Stimulated activated memory B cell treated with anti-CD40 and anti-IgM and Interleukin-4, amounts not matched to agents 10 μg/mL and 1 μg/mL and 100 μg/mL, for 72 hours (primary cell): ENCODE measurements around the gene PIK3CB.
"Not testable (repeated sequence)": the region's sequence is repeated elsewhere in the genome, so short reads cannot be mapped to it uniquely, and the experiment has no call there.

Experiments used
- ATAC-seq: fragments of 150-1000 bp; cut with Tn5 transposase; 2 replicates; pipeline ENCODE4 v1.10.0; 2021
- H3K27ac Mint-ChIP-seq: one replicate; pipeline ENCODE4 v1.8.0; 2022; ENCODE audit warnings: mild to moderate bottlenecking, mixed read lengths
- H3K27me3 Mint-ChIP-seq: one replicate; pipeline ENCODE4 v1.8.0; 2022; ENCODE audit warnings: mixed read lengths
- H3K36me3 Mint-ChIP-seq: one replicate; pipeline ENCODE4 v1.8.0; 2022; ENCODE audit warnings: mixed read lengths
- H3K4me1 Mint-ChIP-seq: one replicate; pipeline ENCODE4 v1.8.0; 2022; ENCODE audit warnings: mixed read lengths
- H3K4me3 Mint-ChIP-seq: one replicate; pipeline ENCODE4 v1.8.0; 2022; ENCODE audit warnings: mild to moderate bottlenecking, moderate library complexity, mixed read lengths
- H3K9me3 Mint-ChIP-seq: one replicate; pipeline ENCODE4 v1.8.0; 2022; ENCODE audit warnings: mixed read lengths

The PIK3CB gene

DNA sequence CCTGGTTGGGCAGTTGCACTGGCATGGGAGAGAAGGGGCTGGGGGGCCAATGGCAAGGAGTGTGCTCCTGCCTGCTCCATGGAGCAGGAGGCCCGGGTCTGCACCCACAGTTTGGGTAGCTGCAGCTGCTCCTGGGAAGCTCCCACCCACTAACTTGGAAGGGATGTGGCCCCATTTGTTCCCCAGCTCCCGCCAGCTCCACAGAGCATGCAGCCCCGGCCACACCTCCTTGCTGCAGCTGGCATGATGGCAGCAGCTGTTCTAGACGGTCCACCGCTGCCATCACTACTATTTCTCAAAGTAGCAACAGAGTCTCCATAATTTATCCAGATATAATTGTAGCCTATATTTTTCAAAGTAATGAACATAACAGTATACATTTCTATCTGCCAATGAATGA, 65.8 kb downstream of the PIK3CB start:
- H3K4me3 Mint-ChIP-seq: no peak overlapping the region
- no peaks in the 10 kb centered on the region for H3K9me3 Mint-ChIP-seq
- H3K36me3 Mint-ChIP-seq: peaks cover 46% of the 10 kb centered on the region
- no peaks in the 10 kb centered on the region for H3K27me3 Mint-ChIP-seq
- no peak for ATAC-seq
- H3K4me1 Mint-ChIP-seq: no peaks in the 10 kb centered on the region
- no peak overlapping the region for H3K27ac Mint-ChIP-seq

- H3K36me3 Mint-ChIP-seq: peaks cover 40% of the 10 kb centered on the region
- no peaks in the 10 kb centered on the region for H3K27me3 Mint-ChIP-seq
- H3K4me3 Mint-ChIP-seq: no peak overlapping the region
- no peaks in the 10 kb centered on the region for H3K4me1 Mint-ChIP-seq
- no peak for ATAC-seq
- no peaks in the 10 kb centered on the region for H3K9me3 Mint-ChIP-seq
- no peak overlapping the region for H3K27ac Mint-ChIP-seq
These were observed 66.6 kb downstream of the PIK3CB start for GRCh38 chr3:138768125-138768524.

GRCh38 chr3:138767498-138768104, 67.1 kb downstream of the PIK3CB start:
- ATAC-seq: no peak
- Mint-ChIP-seq H3K27me3 (no peaks in the 10 kb centered on the region), H3K4me3 (no peak overlapping the region), H3K27ac (no peak overlapping the region), H3K9me3 (no peaks in the 10 kb centered on the region), H3K4me1 (no peaks in the 10 kb centered on the region), H3K36me3 (peaks cover 40% of the 10 kb centered on the region)

GRCh38 chr3:138761002-138761401, 73.7 kb downstream of the PIK3CB start:
- Mint-ChIP-seq H3K4me3 (no peak overlapping the region), H3K27me3 (no peaks in the 10 kb centered on the region), H3K36me3 (peaks cover 41% of the 10 kb centered on the region), H3K27ac (peak overlapping the region; percentile 22), H3K9me3 (no peaks in the 10 kb centered on the region), H3K4me1 (peaks cover 6% of the 10 kb centered on the region)
- no peak for ATAC-seq

- H3K9me3 Mint-ChIP-seq: no peaks in the 10 kb centered on the region
These were observed 86.5 kb downstream of the PIK3CB start for GRCh38 chr3:138748190-138748589.

GRCh38 chr3:138747225-138747624, 87.5 kb downstream of the PIK3CB start:
- no peak for ATAC-seq
- Mint-ChIP-seq H3K27ac (no peak overlapping the region), H3K36me3 (peaks cover 24% of the 10 kb centered on the region), H3K4me3 (no peak overlapping the region), H3K9me3 (no peaks in the 10 kb centered on the region), H3K27me3 (no peaks in the 10 kb centered on the region), H3K4me1 (no peaks in the 10 kb centered on the region)

More at GRCh38 chr3:138748190-138748589, 86.5 kb downstream of the PIK3CB start:
- peaks cover 28% of the 10 kb centered on the region for H3K36me3 Mint-ChIP-seq
- no peaks in the 10 kb centered on the region for H3K27me3 Mint-ChIP-seq
- no peak for ATAC-seq
- no peak overlapping the region for H3K27ac Mint-ChIP-seq
- no peaks in the 10 kb centered on the region for H3K4me1 Mint-ChIP-seq
- H3K4me3 Mint-ChIP-seq: no peak overlapping the region

DNA sequence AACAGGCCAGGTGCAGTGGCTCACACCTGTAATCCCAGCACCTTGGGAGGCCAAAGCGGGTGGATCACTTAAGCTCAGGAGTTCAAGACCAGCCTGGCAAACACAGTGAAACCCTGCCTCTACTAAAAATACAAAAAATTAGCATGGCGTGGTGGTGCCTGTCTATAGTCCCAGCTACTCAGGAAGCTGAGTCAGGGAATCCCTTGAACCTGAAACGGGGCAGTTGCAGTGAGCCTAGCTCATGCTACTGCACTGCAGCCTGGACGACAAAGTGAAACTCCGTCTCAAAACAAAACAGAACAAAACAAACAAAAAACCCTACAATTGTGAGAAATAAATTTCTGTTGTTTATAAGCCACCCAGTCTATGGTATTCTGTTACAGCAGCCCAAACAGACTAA, 94.7 kb downstream of the PIK3CB start:
- Mint-ChIP-seq H3K36me3 (peaks cover 31% of the 10 kb centered on the region), H3K27me3 (no peaks in the 10 kb centered on the region), H3K27ac (no peak overlapping the region), H3K9me3 (no peaks in the 10 kb centered on the region), H3K4me3 (no peak overlapping the region), H3K4me1 (no peaks in the 10 kb centered on the region)
- ATAC-seq: no peak

DNA sequence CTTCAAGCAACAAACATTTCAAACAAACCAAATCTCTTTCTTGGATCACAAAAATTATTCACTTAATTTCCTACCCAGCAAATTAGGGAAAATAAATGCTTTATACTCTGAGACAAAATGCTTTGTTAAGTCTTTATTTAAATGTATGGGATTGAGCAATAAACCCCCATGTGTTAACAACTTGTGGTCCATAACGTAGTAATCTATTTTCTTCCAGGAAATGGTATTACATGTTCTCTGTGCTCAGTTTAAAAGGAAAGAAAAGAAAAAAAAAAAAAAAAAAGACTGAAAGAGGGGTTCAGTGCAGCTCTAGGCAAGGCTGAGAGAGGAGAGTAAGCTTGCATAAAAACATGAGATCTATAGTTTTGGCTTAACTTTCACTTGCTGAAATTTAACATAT, 102.3 kb downstream of the PIK3CB start:
- no peaks in the 10 kb centered on the region for H3K9me3 Mint-ChIP-seq
- H3K27ac Mint-ChIP-seq: no peak overlapping the region
- no peaks in the 10 kb centered on the region for H3K4me1 Mint-ChIP-seq
- no peak overlapping the region for H3K4me3 Mint-ChIP-seq
- no peak for ATAC-seq
- peaks cover 34% of the 10 kb centered on the region for H3K36me3 Mint-ChIP-seq
- no peaks in the 10 kb centered on the region for H3K27me3 Mint-ChIP-seq

GRCh38 chr3:138726946-138727730, 107.6 kb downstream of the PIK3CB start:
- peaks cover 37% of the 10 kb centered on the region for H3K36me3 Mint-ChIP-seq
- no peak for ATAC-seq
- no peaks in the 10 kb centered on the region for H3K9me3 Mint-ChIP-seq
- no peak overlapping the region for H3K27ac Mint-ChIP-seq
- no peaks in the 10 kb centered on the region for H3K27me3 Mint-ChIP-seq
- H3K4me1 Mint-ChIP-seq: peaks cover 15% of the 10 kb centered on the region
- H3K4me3 Mint-ChIP-seq: no peak overlapping the region

- H3K27ac Mint-ChIP-seq, H3K9me3 Mint-ChIP-seq, H3K4me3 Mint-ChIP-seq, ATAC-seq, H3K27me3 Mint-ChIP-seq: not testable (repeated sequence)
- peaks cover 15% of the 10 kb centered on the region for H3K4me1 Mint-ChIP-seq
- peaks cover 31% of the 10 kb centered on the region for H3K36me3 Mint-ChIP-seq
These were observed 108.7 kb downstream of the PIK3CB start for GRCh38 chr3:138726042-138726441.

GRCh38 chr3:138725116-138725515, 109.6 kb downstream of the PIK3CB start:
- H3K27me3 Mint-ChIP-seq: no peaks in the 10 kb centered on the region
- H3K27ac Mint-ChIP-seq: no peak overlapping the region
- no peak for ATAC-seq
- no peaks in the 10 kb centered on the region for H3K9me3 Mint-ChIP-seq
- H3K4me3 Mint-ChIP-seq: no peak overlapping the region
- peaks cover 15% of the 10 kb centered on the region for H3K4me1 Mint-ChIP-seq
- H3K36me3 Mint-ChIP-seq: peaks cover 31% of the 10 kb centered on the region

GRCh38 chr3:138724443-138724842, 110.3 kb downstream of the PIK3CB start:
- H3K27ac Mint-ChIP-seq: no peak overlapping the region
- ATAC-seq: no peak
- H3K27me3 Mint-ChIP-seq: no peaks in the 10 kb centered on the region
- H3K36me3 Mint-ChIP-seq: peaks cover 31% of the 10 kb centered on the region
- no peaks in the 10 kb centered on the region for H3K9me3 Mint-ChIP-seq
- peaks cover 15% of the 10 kb centered on the region for H3K4me1 Mint-ChIP-seq
- no peak overlapping the region for H3K4me3 Mint-ChIP-seq

DNA sequence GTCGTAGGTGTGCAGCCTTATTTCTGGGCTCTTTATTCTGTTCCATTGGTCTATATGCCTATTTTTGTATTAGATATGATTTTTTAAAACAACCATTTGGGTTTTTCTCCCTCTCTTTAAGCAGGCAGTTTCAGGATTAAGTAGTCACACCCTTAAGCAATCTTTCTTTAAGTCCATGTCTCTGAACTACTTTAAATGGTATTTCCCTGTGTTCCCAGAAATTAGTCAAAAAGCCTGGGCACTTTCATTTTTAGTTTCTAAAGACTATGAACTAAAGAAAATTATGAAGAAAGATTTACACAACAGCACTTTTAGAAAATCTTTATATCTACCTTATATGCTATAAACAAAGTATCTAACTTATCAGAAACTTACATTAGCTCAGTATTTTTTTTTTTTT, 115.9 kb downstream of the PIK3CB start:
- no peak for ATAC-seq
- peaks cover 21% of the 10 kb centered on the region for H3K36me3 Mint-ChIP-seq
- H3K4me3 Mint-ChIP-seq: no peak overlapping the region
- H3K9me3 Mint-ChIP-seq: peaks cover 7% of the 10 kb centered on the region
- peaks cover 18% of the 10 kb centered on the region for H3K4me1 Mint-ChIP-seq
- H3K27ac Mint-ChIP-seq: no peak overlapping the region
- H3K27me3 Mint-ChIP-seq: no peaks in the 10 kb centered on the region

DNA sequence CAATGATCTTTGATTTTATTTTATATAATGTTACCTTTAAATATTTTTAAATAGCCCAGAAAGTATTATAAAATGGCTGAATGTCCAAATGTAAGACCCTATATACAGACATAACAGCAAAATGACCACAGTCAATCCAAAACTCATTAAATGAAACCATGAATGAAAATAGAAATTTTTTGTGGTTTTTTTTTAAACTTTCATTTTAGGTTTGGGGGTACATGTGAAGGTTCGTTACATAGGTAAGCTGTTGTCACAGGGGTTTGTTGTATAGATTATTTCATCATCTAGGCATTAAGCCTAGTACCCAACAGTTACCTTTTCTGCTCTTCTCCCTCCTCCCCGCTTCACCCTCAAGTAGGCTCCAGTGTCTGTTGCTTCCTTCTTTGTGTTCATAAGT, 117.4 kb downstream of the PIK3CB start:
- H3K27ac Mint-ChIP-seq: peak overlapping the region; percentile 62
- H3K4me3 Mint-ChIP-seq: no peak overlapping the region
- peaks cover 7% of the 10 kb centered on the region for H3K9me3 Mint-ChIP-seq
- peaks cover 14% of the 10 kb centered on the region for H3K4me1 Mint-ChIP-seq
- ATAC-seq: no peak
- H3K36me3 Mint-ChIP-seq: peaks cover 26% of the 10 kb centered on the region
- no peaks in the 10 kb centered on the region for H3K27me3 Mint-ChIP-seq

DNA sequence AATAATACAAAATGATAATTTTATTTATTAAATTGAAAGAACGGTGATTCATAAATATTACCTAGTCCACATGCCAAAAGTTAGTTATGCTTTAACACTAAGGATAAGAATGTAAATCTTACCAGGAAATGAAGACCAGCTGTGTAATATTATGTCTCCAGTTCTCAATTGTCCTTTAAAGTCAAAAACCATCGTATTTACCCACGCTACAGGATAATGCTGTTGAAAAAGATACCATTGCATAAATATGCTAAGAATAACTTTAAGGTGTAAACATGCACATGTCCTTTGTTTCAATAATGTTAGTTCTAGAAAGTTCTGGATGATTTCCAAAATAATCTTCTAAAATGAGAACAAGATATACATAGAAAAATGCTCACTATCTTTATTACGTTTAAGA, 122.6 kb downstream of the PIK3CB start:
- no peak for ATAC-seq
- no peaks in the 10 kb centered on the region for H3K9me3 Mint-ChIP-seq
- H3K4me3 Mint-ChIP-seq: no peak overlapping the region
- no peaks in the 10 kb centered on the region for H3K27me3 Mint-ChIP-seq
- no peak overlapping the region for H3K27ac Mint-ChIP-seq
- peaks cover 28% of the 10 kb centered on the region for H3K36me3 Mint-ChIP-seq
- H3K4me1 Mint-ChIP-seq: no peaks in the 10 kb centered on the region

DNA sequence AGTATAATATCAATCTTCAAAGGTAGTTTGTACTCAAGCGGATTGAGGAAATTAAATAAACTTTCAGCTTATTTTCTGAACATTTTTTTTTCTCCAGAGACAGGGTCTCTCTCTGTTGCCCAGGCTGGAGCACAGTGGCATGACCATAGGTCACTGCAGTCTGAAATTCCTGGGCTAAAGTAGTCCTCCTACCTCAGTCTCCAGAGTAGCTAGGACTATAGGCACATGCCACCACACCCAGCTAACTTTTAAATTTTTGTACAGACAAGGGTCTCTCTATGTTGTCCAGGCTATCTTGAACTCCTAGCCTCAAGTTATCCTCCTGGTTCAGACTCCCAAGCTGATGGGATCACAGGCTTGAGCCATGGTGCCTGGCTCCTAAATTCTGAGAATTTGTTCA, 129.1 kb downstream of the PIK3CB start:
- Mint-ChIP-seq H3K27ac (no peak overlapping the region), H3K27me3 (no peaks in the 10 kb centered on the region), H3K4me3 (no peak overlapping the region), H3K4me1 (no peaks in the 10 kb centered on the region), H3K36me3 (peaks cover 27% of the 10 kb centered on the region), H3K9me3 (no peaks in the 10 kb centered on the region)
- ATAC-seq: no peak
